Stimulated activated CD8-positive, alpha-beta memory T cell treated with anti-CD3 and anti-CD28 coated beads, Interleukin-7, amount 100 ng/mL, for 48 hours (primary cell): Measurements from ENCODE around the gene SIK3.
"Not testable (repeated sequence)": the region's sequence is repeated elsewhere in the genome, so short reads cannot be mapped to it uniquely, and the experiment has no call there.

Experiments
- DNase-seq, 2 donors: peaks; one replicate each; pipeline ENCODE4 v3.0.0-alpha.2; 2020; ENCODE audit warnings: low read depth in 1 of 2; ENCODE audit errors: extremely low read depth in 1 of 2

SIK3 gene

GRCh38 chr11:117098269-117099232 is at the start of gene SIK3:
Gene SIK3 (minus strand): TSS chr11:117098428. CDS start chr11:117098415, 13 bp downstream.
- peak; percentile 75 to 90 for DNase-seq

GRCh38 chr11:117146521-117146920 is 48.3 kb upstream of the SIK3 start:
- no peak for DNase-seq

GRCh38 chr11:117145393-117145761 is 47.1 kb upstream of the SIK3 start:
- no peak for DNase-seq

GRCh38 chr11:117144477-117145392 is 46.5 kb upstream of the SIK3 start:
- peak in 1 of 2 donors; percentile 37 for DNase-seq

- peak; percentile 93 to 94 for DNase-seq
These were observed 45.7 kb upstream of the SIK3 start, which contains the start of gene PAFAH1B2 for GRCh38 chr11:117143871-117144476. Gene PAFAH1B2 (plus strand): TSS chr11:117144287. CDS start chr11:117152448, 8,161 bp downstream.

GRCh38 chr11:117143390-117143789 is 45.2 kb upstream of the SIK3 start:
- no peak for DNase-seq

GRCh38 chr11:117137223-117138086 is 39.2 kb upstream of the SIK3 start:
- DNase-seq, result not testable (repeated sequence)

- DNase-seq, result not testable (repeated sequence)
These were observed 36.8 kb upstream of the SIK3 start for GRCh38 chr11:117134979-117135378.

GRCh38 chr11:117134431-117134830 is 36.2 kb upstream of the SIK3 start:
- DNase-seq, result no peak

- no peak for DNase-seq
These were observed 32.7 kb upstream of the SIK3 start for GRCh38 chr11:117130879-117131278.

- DNase-seq, result not testable (repeated sequence)
These were observed 32.2 kb upstream of the SIK3 start for GRCh38 chr11:117130396-117130795.

- DNase-seq, result no peak
These were observed 30.1 kb upstream of the SIK3 start for GRCh38 chr11:117128289-117128688.

- no peak for DNase-seq
These were observed 29.1 kb upstream of the SIK3 start for GRCh38 chr11:117127171-117127901.

- DNase-seq, result no peak
These were observed 28.2 kb upstream of the SIK3 start for GRCh38 chr11:117126223-117126965.

- no peak for DNase-seq
These were observed 24.3 kb upstream of the SIK3 start for GRCh38 chr11:117122556-117122955.

- no peak for DNase-seq
These were observed 22.9 kb upstream of the SIK3 start for GRCh38 chr11:117121176-117121575.

GRCh38 chr11:117117681-117118080 is 19.5 kb upstream of the SIK3 start:
- DNase-seq, result no peak

- DNase-seq, result not testable (repeated sequence)
These were observed 14.7 kb upstream of the SIK3 start for GRCh38 chr11:117112939-117113338.
